HG03135 (cell line): ENCODE data around the gene PRG3.
"Not testable (repeated sequence)": the region's sequence is repeated elsewhere in the genome, so short reads cannot be mapped to it uniquely, and the experiment has no call there.

Source experiments
- ATAC-seq: cut with Tn5 transposase; IDR thresholded peaks from one replicate; pipeline ENCODE4 v1.9.1; 2021; ENCODE audit warnings: mild to moderate bottlenecking, moderate library complexity; ENCODE audit not compliant: unreplicated experiment

PRG3 gene

DNA sequence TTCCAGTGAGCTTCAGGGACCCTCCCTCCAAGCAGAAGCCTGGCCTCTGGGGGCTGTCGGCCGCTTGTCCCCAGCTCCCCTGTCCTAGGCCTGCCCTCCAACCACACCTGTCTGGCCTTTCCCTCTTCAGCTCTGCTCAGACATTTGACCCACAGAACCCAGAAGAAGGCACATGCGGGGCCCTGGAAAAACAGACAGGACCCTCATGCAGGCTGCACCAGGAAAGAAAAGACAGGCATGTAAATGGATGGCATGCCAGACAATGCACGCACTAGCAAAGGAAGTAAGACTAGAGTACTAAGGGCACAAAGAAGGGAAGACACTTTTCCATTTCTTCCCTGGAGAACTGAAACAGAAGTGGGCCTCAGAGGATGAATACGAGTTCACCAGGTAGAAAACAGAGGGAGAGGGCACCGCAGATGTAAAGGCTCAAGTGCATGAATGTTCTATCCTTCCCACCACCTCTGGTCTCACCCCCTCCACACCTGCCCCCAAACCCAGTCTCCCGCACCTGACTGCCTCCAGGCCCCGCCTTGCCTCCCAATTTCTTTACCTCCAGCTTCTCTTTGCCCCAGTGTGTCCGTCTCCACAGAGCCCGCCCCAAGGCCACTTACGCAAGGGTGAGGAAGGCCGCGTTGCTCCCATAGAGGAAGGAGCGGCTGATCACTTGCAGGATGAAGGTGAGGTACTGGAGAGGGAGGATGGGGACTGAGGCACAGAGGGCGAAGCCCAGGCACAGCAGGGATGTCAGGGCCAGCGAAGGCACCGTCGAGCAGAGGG, 28.6 kb upstream of the PRG3 start:
- no peak for ATAC-seq

GRCh38 chr11:57408771-57409170, 27.8 kb upstream of the PRG3 start:
- no peak for ATAC-seq

- ATAC-seq: no peak
Measured at GRCh38 chr11:57407941-57408475, 27.1 kb upstream of the PRG3 start.

DNA sequence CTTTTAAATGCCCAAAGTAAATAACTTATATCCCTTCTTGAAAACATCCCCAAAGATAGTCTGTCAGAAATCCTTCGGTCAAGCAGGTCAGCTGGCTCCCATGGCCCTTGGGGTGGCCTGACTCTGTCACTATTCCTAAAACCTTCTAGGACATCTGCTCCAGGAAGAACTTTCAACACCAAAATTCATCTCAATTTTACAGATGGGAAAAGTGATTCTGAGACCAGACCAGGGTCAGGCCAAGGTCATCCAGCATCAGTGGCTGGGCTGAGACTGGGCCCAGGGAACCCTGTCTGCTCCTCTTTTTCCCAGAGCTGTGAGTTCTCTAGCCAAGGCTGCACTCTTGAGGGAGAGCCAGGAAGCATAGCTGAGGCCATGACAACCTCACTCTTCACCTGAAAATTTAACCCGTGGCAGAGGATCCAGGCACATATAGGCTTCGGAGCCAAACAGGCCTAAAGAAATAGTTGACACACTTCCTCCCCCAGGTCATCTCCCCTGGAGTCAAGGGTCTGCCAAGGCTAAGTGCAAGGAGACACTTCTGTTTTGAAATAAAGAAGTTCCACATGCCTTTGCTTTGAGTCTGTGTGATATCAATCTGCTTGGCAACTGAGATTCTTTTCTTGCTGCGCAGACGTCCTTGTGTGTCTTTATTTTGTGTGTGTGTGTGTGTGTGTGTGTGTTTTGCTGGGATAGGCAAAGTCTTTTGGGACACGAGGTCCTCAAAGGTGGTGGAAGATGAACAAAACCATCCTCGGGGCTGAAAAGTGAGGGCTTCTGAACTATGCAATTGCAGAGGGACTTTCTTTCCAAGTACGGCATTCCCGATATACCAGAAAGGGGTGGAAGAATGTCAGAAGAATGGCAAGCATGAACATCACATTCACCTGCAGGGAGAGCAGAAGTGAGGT, 26.3 kb upstream of the PRG3 start:
- ATAC-seq: no peak

DNA sequence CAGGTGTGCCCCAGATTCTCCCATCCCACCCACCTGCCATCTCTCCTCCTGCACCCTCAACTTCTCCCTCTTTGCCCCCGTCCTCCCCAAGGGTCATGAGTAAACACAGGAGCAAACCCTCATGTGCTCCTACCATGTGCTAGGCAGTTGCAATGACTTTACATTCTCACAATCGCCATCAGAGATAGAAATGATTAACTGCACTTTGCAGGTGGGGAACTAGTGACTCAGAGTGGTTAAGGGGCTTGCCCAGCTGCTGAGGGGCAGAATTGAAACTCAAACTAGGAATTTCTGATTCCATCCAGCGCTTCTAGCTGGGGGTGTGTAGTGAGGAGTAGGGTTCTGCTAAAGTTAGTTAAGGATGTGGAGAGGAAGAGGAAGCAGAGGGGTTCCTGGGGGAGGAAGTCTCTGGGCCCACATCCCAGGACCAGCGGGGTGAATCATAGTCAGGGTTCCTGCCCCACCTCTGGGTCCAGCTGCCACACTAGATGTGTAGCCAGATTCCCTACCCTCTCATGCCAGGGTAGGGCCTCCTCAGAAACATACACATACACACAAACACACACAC, 25.5 kb upstream of the PRG3 start:
- peak; percentile 88 for ATAC-seq

DNA sequence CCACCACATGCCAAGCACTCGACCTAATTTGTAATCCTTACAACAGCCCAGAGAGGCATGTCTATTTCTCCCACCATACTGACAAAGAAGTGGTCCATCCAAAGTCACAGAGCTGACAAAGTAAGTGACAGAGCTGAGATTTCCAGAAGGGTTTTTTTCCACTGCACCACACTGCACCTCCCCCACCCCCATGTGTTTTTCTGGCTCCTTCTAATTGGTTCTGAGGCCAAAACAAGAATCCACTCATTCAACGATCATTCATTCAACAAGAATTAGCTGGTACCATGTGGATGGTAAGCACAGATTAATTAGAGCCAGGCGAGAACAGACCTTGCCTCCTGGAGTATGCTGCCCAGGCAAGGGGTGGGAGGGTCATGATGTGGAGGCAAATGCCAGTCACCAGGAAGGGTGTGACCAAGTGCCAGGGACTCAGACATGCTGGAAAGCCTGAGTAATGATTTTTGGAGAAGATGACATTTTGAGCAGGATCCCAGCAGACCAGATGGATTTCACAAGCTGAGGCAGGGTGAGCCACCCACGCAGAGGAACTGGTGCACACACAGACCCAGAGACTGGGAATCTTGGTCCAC, 24.4 kb upstream of the PRG3 start:
- ATAC-seq: no peak

GRCh38 chr11:57403802-57404147, 22.8 kb upstream of the PRG3 start:
- ATAC-seq: no peak

- ATAC-seq: not testable (repeated sequence)
Measured at GRCh38 chr11:57403003-57403801, 22.3 kb upstream of the PRG3 start.

GRCh38 chr11:57402188-57403002, 21.4 kb upstream of the PRG3 start:
- ATAC-seq: no peak

DNA sequence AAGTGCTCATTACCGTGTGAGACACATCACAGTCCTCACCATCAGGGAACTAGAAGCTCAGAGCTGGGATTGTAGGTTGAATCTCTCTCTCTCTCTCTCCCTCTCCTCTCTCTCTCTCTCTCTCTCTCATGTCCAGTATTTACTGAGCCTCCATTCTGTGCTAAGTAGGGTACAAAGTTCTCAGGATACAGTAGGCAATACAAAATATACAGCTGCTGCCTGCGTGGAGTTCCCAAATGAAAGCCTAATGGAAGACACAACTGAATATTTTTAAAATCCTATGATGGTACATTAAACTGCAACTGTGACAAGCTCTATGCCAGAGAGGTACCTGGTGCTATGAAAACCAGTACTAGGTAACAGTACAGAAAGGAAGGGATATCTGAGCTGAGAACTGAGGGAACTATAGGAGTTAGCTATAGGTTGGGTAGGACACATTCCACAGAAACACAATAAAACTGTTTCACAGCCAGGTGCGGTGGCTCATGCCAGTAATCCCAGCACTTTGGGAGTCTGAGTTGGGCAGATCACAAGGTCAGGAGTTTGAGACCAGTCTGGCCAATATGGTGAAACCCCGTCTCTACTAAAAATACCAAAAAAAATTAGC, 19.1 kb upstream of the PRG3 start:
- ATAC-seq: no peak

GRCh38 chr11:57399221-57399620, 18.3 kb upstream of the PRG3 start:
- no peak for ATAC-seq

DNA sequence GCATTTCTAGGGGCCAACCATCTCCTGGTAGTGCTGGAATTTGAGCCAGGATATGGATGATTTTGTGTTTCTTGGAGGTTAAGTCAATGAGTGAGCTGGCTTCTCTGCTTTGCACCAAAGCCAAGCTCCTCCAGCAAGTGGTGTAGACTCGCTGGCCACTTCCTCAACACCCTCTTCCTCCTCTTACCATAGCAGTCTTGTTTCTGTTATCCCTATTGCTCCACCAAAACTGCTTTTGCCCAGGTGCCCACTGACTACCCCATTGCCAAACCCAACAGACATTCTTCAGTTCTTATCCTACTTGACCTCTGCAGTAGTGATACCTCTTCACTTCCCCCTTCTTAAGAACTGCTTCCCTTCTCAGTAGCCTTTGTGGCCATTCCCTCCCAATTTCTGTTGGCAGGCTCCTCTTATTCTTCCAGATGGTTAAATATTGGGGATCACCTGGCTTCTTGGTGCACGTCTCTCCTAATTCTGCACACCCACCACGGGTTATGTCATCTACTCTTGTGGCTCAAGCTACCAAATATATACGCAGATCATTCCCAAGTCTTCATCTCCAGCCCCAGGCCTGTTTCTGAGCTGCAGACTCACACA, 16.5 kb upstream of the PRG3 start:
- no peak for ATAC-seq

- ATAC-seq: no peak
Measured at GRCh38 chr11:57396744-57397143, 15.8 kb upstream of the PRG3 start.

DNA sequence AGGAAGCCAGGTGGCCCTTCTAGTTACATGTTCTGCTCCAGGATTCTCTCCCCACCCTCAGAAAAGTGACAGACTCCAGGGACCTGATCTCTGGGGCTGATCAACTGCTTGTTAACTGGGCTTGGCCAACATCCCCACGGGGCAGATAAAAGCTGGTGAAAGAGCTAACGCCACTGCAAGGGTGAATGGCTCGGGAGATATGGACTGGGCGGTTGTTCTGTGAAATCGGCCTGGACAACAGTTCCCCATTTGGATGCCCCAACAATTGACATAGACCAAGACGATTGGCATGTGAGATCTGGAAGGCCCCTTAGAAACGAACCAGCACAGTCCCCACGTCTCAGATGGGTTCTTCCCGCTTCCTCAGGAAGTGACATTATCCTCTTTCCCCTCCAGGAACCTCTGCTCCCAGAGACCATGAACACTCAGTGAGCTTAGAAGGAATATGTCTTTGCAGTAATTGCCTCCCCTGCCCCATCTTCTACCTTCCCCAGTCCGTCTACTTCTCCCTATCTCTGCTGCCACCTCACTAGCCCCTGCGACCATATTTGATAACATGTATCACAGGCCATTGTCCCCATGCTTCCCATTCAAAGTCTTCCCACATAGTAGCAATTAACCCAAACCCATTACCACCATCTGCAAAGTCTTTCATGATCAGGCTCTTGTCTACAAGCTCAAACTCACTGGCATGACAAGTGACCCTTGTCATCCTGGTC, 15.1 kb upstream of the PRG3 start:
- ATAC-seq: no peak

GRCh38 chr11:57394203-57394965, 13.4 kb upstream of the PRG3 start:
- no peak for ATAC-seq

- no peak for ATAC-seq
Measured at GRCh38 chr11:57392763-57393105, 11.8 kb upstream of the PRG3 start.

DNA sequence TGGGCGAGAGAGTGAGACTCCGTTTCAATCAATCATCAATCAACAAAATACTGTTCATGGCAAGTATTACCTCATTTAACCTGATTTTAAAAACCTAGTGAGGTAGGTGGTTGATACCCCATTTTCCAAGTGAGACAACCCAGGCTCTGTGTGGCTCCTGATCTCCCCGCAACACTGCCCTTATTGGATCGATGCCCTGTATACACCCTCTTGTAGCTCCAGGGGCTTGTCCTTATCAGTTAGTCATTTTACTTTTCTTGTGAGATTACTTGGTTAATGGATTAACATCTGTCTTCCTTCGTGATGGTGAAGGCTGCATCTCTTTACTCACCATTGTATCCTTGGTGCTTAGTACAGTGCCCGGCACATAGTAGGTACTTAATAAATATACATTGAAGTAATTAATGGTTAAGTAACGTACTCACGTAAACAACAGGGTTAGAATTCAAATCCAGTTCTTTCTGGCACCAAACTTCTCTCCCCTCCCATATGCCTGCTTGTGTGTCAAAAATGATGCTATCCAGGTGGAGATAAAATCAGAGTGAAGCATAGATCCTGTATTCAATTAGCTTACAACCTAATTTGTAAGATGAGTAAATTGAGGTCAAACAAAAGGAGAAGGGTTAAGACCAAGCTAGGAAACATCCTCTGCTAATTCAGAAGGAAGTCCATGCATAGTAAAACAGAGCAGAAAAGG, 11.3 kb upstream of the PRG3 start:
- no peak for ATAC-seq
